Naive B cell (primary cell): Measurements from ENCODE around the gene ADD3. TPM values are rescaled to one million over a fixed set of nuclear protein-coding genes. Genes with fewer than 3 reads are reported as not detected.

Experiments used
- ATAC-seq, 2 donors: fragments of 150-1000 bp; cut with Tn5 transposase; 2 replicates each; pipeline ENCODE4 v1.10.0; 2021; ENCODE audit warnings: low read depth in 2 of 2, mild to moderate bottlenecking in 2 of 2, moderate library complexity in 2 of 2
- DNase-seq: peaks from one replicate; pipeline ENCODE4 v3.0.0; 2022
- H3K27ac Mint-ChIP-seq, 6 donors: one replicate each; pipeline ENCODE4 v1.8.0; 2020 to 2022; ENCODE audit warnings: mild to moderate bottlenecking in 6 of 6, mixed read lengths in 6 of 6, moderate library complexity in 5 of 6, inconsistent platforms in 2 of 6
- H3K27me3 Mint-ChIP-seq, 3 donors: one replicate each; pipeline ENCODE4 v1.8.0; 2021 to 2022; ENCODE audit warnings: mixed read lengths in 3 of 3, mild to moderate bottlenecking in 1 of 3
- H3K36me3 Mint-ChIP-seq, 2 donors: one replicate each; pipeline ENCODE4 v1.8.0; 2020 to 2022; ENCODE audit warnings: mixed read lengths in 2 of 2, inconsistent platforms in 1 of 2, mild to moderate bottlenecking in 1 of 2
- H3K4me1 Mint-ChIP-seq, 3 donors: one replicate each; pipeline ENCODE4 v1.8.0; 2020 to 2022; ENCODE audit warnings: mixed read lengths in 3 of 3, inconsistent platforms in 1 of 3, mild to moderate bottlenecking in 1 of 3, moderate library complexity in 1 of 3
- H3K4me3 Mint-ChIP-seq, 8 donors: one replicate each; pipeline ENCODE4 v1.8.0; 2020 to 2022; ENCODE audit warnings: mild to moderate bottlenecking in 8 of 8, mixed read lengths in 8 of 8, moderate library complexity in 8 of 8, inconsistent platforms in 2 of 8
- H3K9me3 Mint-ChIP-seq, 7 donors: one replicate each; pipeline ENCODE4 v1.8.0; 2020 to 2022; ENCODE audit warnings: mixed read lengths in 7 of 7, mild to moderate bottlenecking in 5 of 7, inconsistent platforms in 2 of 7, moderate library complexity in 1 of 7
- polyA plus RNA-seq, 6 donors: library from polyadenylated mRNA; unstranded; fragments of 300-500 nt; fragmentation: Illumina TruSeq; gene quantifications; one replicate each; pipeline ENCODE4 v1.2.3, GENCODE V29; 2021; ENCODE audit warnings: low read depth in 6 of 6

ADD3 gene
- 100 to 1,000 TPM; 322 to 394 (median 366) TPM for polyA plus RNA-seq

- Mint-ChIP-seq H3K27ac (peak within 1 kb of the TSS in 4 of 6 donors; percentile 82 to 98 (median 91)), H3K36me3 (no peaks in the 10 kb centered on the region), H3K27me3 (no peaks in the 10 kb centered on the region), H3K4me1 (peaks cover 26 to 53% (median 43%) of the 10 kb centered on the region in 3 donors), H3K4me3 (no peak within 1 kb of the TSS), H3K9me3 (no peaks in the 10 kb centered on the region)
- DNase-seq (peak; percentile 94), ATAC-seq (peak; percentile 78)
These were observed at the start of gene ADD3 for GRCh38 chr10:110007701-110008517. Gene ADD3, plus strand, starts transcription at chr10:110007984. Its CDS starts 92,670 bp downstream, at chr10:110100654.

GRCh38 chr10:109958059-109958458, 49.7 kb upstream of the ADD3 start:
- Mint-ChIP-seq H3K4me3 (no peak overlapping the region), H3K27ac (no peak overlapping the region), H3K27me3 (no peaks in the 10 kb centered on the region), H3K4me1 (peaks cover 0 to 13% (median 4%) of the 10 kb centered on the region in 3 donors), H3K9me3 (no peaks in the 10 kb centered on the region), H3K36me3 (no peaks in the 10 kb centered on the region)
- ATAC-seq, result no peak
- no peak for DNase-seq

- Mint-ChIP-seq H3K27me3 (no peaks in the 10 kb centered on the region), H3K9me3 (no peaks in the 10 kb centered on the region), H3K27ac (no peak overlapping the region), H3K4me1 (peaks cover 0 to 13% (median 4%) of the 10 kb centered on the region in 3 donors), H3K4me3 (no peak overlapping the region), H3K36me3 (no peaks in the 10 kb centered on the region)
- no peak for DNase-seq
- no peak for ATAC-seq
These were observed 48.3 kb upstream of the ADD3 start for GRCh38 chr10:109959259-109960145.

- H3K9me3 Mint-ChIP-seq, result no peaks in the 10 kb centered on the region
- H3K36me3 Mint-ChIP-seq, result no peaks in the 10 kb centered on the region
- DNase-seq (no peak), ATAC-seq (no peak)
- no peak overlapping the region for H3K4me3 Mint-ChIP-seq
- H3K4me1 Mint-ChIP-seq, result peaks cover 0 to 13% (median 4%) of the 10 kb centered on the region in 3 donors
- peak overlapping the region in 1 of 6 donors; percentile 41 for H3K27ac Mint-ChIP-seq
- no peaks in the 10 kb centered on the region for H3K27me3 Mint-ChIP-seq
These were observed 47.1 kb upstream of the ADD3 start for GRCh38 chr10:109960682-109961081.

GRCh38 chr10:109961174-109962001, 46.4 kb upstream of the ADD3 start:
- ATAC-seq, result no peak
- Mint-ChIP-seq H3K4me1 (peaks cover 0 to 12% (median 4%) of the 10 kb centered on the region in 3 donors), H3K27me3 (no peaks in the 10 kb centered on the region), H3K9me3 (no peaks in the 10 kb centered on the region), H3K27ac (peak overlapping the region in 1 of 6 donors; percentile 5), H3K36me3 (no peaks in the 10 kb centered on the region), H3K4me3 (no peak overlapping the region)
- no peak for DNase-seq

- no peak overlapping the region for H3K4me3 Mint-ChIP-seq
- H3K27me3 Mint-ChIP-seq, result no peaks in the 10 kb centered on the region
These were observed 45.5 kb upstream of the ADD3 start for GRCh38 chr10:109962247-109962646.

GRCh38 chr10:109963439-109963838, 44.3 kb upstream of the ADD3 start:
- H3K36me3 Mint-ChIP-seq, result no peaks in the 10 kb centered on the region
- H3K9me3 Mint-ChIP-seq, result no peaks in the 10 kb centered on the region

More at GRCh38 chr10:109962247-109962646, 45.5 kb upstream of the ADD3 start:
- no peak for DNase-seq
- H3K36me3 Mint-ChIP-seq, result no peaks in the 10 kb centered on the region
- H3K27ac Mint-ChIP-seq, result no peak overlapping the region
- H3K9me3 Mint-ChIP-seq, result no peaks in the 10 kb centered on the region
- H3K4me1 Mint-ChIP-seq, result peaks cover 0 to 3% (median 0%) of the 10 kb centered on the region in 3 donors
- no peak for ATAC-seq

GRCh38 chr10:109964318-109964717, 43.5 kb upstream of the ADD3 start:
- Mint-ChIP-seq H3K9me3 (no peaks in the 10 kb centered on the region), H3K27me3 (peaks cover 0 to 7% (median 7%) of the 10 kb centered on the region in 3 donors), H3K4me1 (no peaks in the 10 kb centered on the region), H3K36me3 (no peaks in the 10 kb centered on the region), H3K27ac (peak overlapping the region in 1 of 6 donors; percentile 75), H3K4me3 (no peak overlapping the region)
- ATAC-seq, result no peak
- DNase-seq, result no peak

More at GRCh38 chr10:109963439-109963838, 44.3 kb upstream of the ADD3 start:
- peak overlapping the region in 1 of 6 donors; percentile 68 for H3K27ac Mint-ChIP-seq
- DNase-seq (no peak), ATAC-seq (no peak)
- no peaks in the 10 kb centered on the region for H3K27me3 Mint-ChIP-seq
- no peak overlapping the region for H3K4me3 Mint-ChIP-seq
- H3K4me1 Mint-ChIP-seq, result no peaks in the 10 kb centered on the region

GRCh38 chr10:109966961-109967738, 40.6 kb upstream of the ADD3 start:
- Mint-ChIP-seq H3K9me3 (no peaks in the 10 kb centered on the region), H3K4me3 (no peak overlapping the region), H3K27ac (peak overlapping the region in 1 of 6 donors; percentile 22), H3K27me3 (peaks cover 0 to 10% (median 8%) of the 10 kb centered on the region in 3 donors), H3K4me1 (no peaks in the 10 kb centered on the region), H3K36me3 (no peaks in the 10 kb centered on the region)
- ATAC-seq, result no peak
- DNase-seq, result no peak

- Mint-ChIP-seq H3K4me3 (no peak overlapping the region), H3K4me1 (no peaks in the 10 kb centered on the region), H3K9me3 (no peaks in the 10 kb centered on the region), H3K27ac (no peak overlapping the region), H3K36me3 (no peaks in the 10 kb centered on the region), H3K27me3 (peaks cover 0 to 10% (median 8%) of the 10 kb centered on the region in 3 donors)
- DNase-seq (no peak), ATAC-seq (no peak)
These were observed 40.1 kb upstream of the ADD3 start for GRCh38 chr10:109967739-109968088.

- Mint-ChIP-seq H3K4me1 (no peaks in the 10 kb centered on the region), H3K4me3 (no peak overlapping the region), H3K27me3 (peaks cover 0 to 10% (median 8%) of the 10 kb centered on the region in 3 donors), H3K9me3 (no peaks in the 10 kb centered on the region), H3K36me3 (no peaks in the 10 kb centered on the region), H3K27ac (no peak overlapping the region)
- DNase-seq (no peak), ATAC-seq (no peak)
These were observed 38.6 kb upstream of the ADD3 start for GRCh38 chr10:109968953-109969759.
